Neural progenitor cell (in vitro differentiated cells): ENCODE data around the gene TK2.

Source experiments
- CTCF ChIP-seq: fragments of 200-600 bp; sonication (generic); IDR thresholded peaks from 2 replicates; pipeline ENCODE4 v1.5.1; 2017; ENCODE audit warnings: antibody characterized with exemption, mild to moderate bottlenecking
- EZH2 ChIP-seq: fragments of 200-600 bp; sonication (generic); IDR thresholded peaks from 2 replicates; pipeline ENCODE4 v1.6.1; 2017; ENCODE audit warnings: antibody characterized with exemption, mild to moderate bottlenecking, moderate library complexity

GRCh38 chr16:66460703-66461102, 89.2 kb downstream of the TK2 start:
- TF ChIP-seq EZH2 (no peak), CTCF (no peak)
